ENCODE data around the gene OOSP1.

GRCh38 chr11:59984368-59984767, 46.1 kb downstream of the OOSP1 start:
- TF ChIP-seq, protein P1, sequence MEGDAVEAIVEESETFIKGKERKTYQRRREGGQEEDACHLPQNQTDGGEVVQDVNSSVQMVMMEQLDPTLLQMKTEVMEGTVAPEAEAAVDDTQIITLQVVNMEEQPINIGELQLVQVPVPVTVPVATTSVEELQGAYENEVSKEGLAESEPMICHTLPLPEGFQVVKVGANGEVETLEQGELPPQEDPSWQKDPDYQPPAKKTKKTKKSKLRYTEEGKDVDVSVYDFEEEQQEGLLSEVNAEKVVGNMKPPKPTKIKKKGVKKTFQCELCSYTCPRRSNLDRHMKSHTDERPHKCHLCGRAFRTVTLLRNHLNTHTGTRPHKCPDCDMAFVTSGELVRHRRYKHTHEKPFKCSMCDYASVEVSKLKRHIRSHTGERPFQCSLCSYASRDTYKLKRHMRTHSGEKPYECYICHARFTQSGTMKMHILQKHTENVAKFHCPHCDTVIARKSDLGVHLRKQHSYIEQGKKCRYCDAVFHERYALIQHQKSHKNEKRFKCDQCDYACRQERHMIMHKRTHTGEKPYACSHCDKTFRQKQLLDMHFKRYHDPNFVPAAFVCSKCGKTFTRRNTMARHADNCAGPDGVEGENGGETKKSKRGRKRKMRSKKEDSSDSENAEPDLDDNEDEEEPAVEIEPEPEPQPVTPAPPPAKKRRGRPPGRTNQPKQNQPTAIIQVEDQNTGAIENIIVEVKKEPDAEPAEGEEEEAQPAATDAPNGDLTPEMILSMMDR (IDR thresholded peaks at IDR 0.05): no peak
- no peak for TF ChIP-seq POLR2A (IDR thresholded peaks at IDR 0.05)

All from right lobe of liver (tissue), 4 donors.